Mesendoderm (in vitro differentiated cells): ENCODE data around the gene ERCC2.

Experiments used
- DNase-seq: peaks from one replicate; pipeline ENCODE4 v3.0.0; 2013
- H2AK5ac ChIP-seq: 2 replicates; pipeline ENCODE4 v1.6.1; 2013; ENCODE audit warnings: low read length, inconsistent platforms
- H2BK120ac ChIP-seq: 2 replicates; pipeline ENCODE4 v1.6.1; 2013; ENCODE audit warnings: low read depth, mild to moderate bottlenecking, low read length, moderate library complexity, mixed read lengths
- H2BK15ac ChIP-seq: replicated peaks from 2 replicates; pipeline ENCODE4 v1.6.1; 2013; ENCODE audit warnings: low read depth, mild to moderate bottlenecking, moderate library complexity
- H2BK5ac ChIP-seq: 2 replicates; pipeline ENCODE4 v1.6.1; 2013; ENCODE audit warnings: low read length, inconsistent platforms
- H3K18ac ChIP-seq: 2 replicates; pipeline ENCODE4 v1.6.1; 2013; ENCODE audit warnings: mild to moderate bottlenecking, low read length, mixed read lengths
- H3K23ac ChIP-seq: one replicate; pipeline ENCODE4 v1.6.1; 2013; ENCODE audit warnings: low read length
- H3K27ac ChIP-seq: 2 replicates; pipeline ENCODE4 v1.5.1; 2013; ENCODE audit warnings: low read depth, mild to moderate bottlenecking, inconsistent platforms, low read length, moderate library complexity
- H3K27me3 ChIP-seq: 2 replicates; pipeline ENCODE4 v1.6.1; 2013; ENCODE audit warnings: low read length, control low read depth, mild to moderate bottlenecking, inconsistent platforms; ENCODE audit not compliant: insufficient read depth, poor library complexity
- H3K36me3 ChIP-seq: 2 replicates; pipeline ENCODE4 v1.6.1; 2013; ENCODE audit warnings: low read length, inconsistent platforms; ENCODE audit not compliant: control insufficient read depth, insufficient read depth
- H3K4ac ChIP-seq: one replicate; pipeline ENCODE4 v1.6.1; 2013; ENCODE audit warnings: low read depth, mild to moderate bottlenecking, low read length, moderate library complexity
- H3K4me1 ChIP-seq: 2 replicates; pipeline ENCODE4 v1.6.1; 2013; ENCODE audit warnings: low read depth, low read length, inconsistent platforms; ENCODE audit not compliant: control insufficient read depth
- H3K4me2 ChIP-seq: 2 replicates; pipeline ENCODE4 v1.6.1; 2013; ENCODE audit warnings: low read length
- H3K4me3 ChIP-seq: 2 replicates; pipeline ENCODE4 v1.5.1; 2013; ENCODE audit warnings: mild to moderate bottlenecking, low read length
- H3K56ac ChIP-seq: one replicate; pipeline ENCODE4 v1.6.1; 2013; ENCODE audit warnings: low read length
- H3K79me1 ChIP-seq: 2 replicates; pipeline ENCODE4 v1.6.1; 2013; ENCODE audit warnings: low read length, inconsistent platforms
- H3K79me2 ChIP-seq: 2 replicates; pipeline ENCODE4 v1.6.1; 2013; ENCODE audit warnings: mild to moderate bottlenecking, low read length; ENCODE audit not compliant: control insufficient read depth, insufficient read depth
- H3K9ac ChIP-seq: 2 replicates; pipeline ENCODE4 v1.6.1; 2013; ENCODE audit warnings: low read length, inconsistent platforms
- H4K5ac ChIP-seq: one replicate; pipeline ENCODE4 v1.6.1; 2013; ENCODE audit warnings: low read length
- H4K8ac ChIP-seq: one replicate; pipeline ENCODE4 v1.6.1; 2013; ENCODE audit warnings: low read depth, mild to moderate bottlenecking, control low read depth, low read length, moderate library complexity
- WGBS: extraction: QIAGEN DNeasy Blood & Tissue Kit; methylation state at CpG from one replicate; pipeline ENCODE4 v1.1.7; 2013; ENCODE audit warnings: low lambda C conversion rate, missing lambda C conversion rate; ENCODE audit not compliant: insufficient coverage; ENCODE audit errors: extremely low coverage; 5-methylcytosine and 5-hydroxymethylcytosine counted together

Gene ERCC2

DNA sequence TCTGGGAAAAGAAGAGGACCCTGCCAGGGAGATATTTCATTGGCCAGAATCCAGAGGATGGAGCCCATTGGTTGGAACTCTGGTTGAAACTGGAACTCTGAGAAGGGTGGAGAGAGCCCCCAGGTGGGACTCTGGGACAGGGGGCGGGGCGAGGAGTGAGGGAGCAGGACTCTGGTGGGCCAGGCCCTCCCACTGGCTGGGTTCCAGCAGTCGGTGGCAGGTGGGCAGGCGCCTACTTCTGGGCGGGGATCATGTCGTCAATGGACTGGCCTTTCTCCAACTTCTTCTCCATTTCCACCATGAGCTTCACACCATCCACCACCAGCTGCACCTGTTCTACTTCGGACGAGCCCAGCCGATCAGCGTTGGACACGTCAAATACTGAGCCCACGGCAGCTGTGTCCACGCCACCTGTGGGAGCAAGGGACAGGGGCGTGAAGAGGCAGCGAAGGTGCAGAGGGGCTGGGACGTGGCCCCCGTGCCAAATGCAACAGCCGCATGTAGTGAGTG lies 63.8 kb downstream of the ERCC2 start:
- H2BK5ac ChIP-seq, result no peak overlapping the region
- peak; percentile 44 for DNase-seq
- no CpG with 5 or more reads among the region's 18 CpGs for WGBS
- no peak overlapping the region for H3K9ac ChIP-seq
- no peak overlapping the region for H3K4ac ChIP-seq
- H4K5ac ChIP-seq, result no peak overlapping the region
- no peak overlapping the region for H3K4me2 ChIP-seq
- no peaks in the 10 kb centered on the region for H3K27me3 ChIP-seq
- no peak overlapping the region for H4K8ac ChIP-seq
- H3K36me3 ChIP-seq, result no peaks in the 10 kb centered on the region
- no peak overlapping the region for H2AK5ac ChIP-seq
- H2BK15ac ChIP-seq, result no peak overlapping the region
- no peak overlapping the region for H3K4me3 ChIP-seq
- H3K4me1 ChIP-seq, result no peaks in the 10 kb centered on the region
- H2BK120ac ChIP-seq, result no peak overlapping the region
- no peak overlapping the region for H3K56ac ChIP-seq
- H3K23ac ChIP-seq, result no peak overlapping the region
- no peak overlapping the region for H3K27ac ChIP-seq
- no peaks in the 10 kb centered on the region for H3K79me2 ChIP-seq
- no peak overlapping the region for H3K18ac ChIP-seq
- H3K79me1 ChIP-seq, result no peaks in the 10 kb centered on the region

DNA sequence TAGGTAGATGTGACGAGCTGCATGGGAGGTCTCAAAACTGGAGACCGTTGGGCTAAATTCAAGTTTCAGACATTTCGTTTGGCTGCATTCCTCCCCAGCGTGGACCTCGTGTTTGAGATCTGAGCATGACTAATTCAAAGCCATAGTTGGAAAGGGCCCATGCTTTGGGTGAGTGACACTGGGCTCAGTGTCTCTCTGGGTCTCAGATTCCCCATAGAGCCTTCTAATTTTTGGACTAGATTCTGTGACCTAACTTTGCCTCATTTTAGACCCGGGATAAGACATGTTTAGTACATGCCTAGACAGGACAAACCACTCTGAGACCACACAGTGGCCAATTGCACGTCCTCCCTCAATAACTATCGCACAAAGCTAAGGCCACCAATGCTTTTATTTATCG lies 64.3 kb downstream of the ERCC2 start:
- H2BK120ac ChIP-seq, result no peak overlapping the region
- H2BK5ac ChIP-seq, result no peak overlapping the region
- no peak overlapping the region for H3K4me2 ChIP-seq
- no peak overlapping the region for H3K27ac ChIP-seq
- no peak overlapping the region for H4K8ac ChIP-seq
- H2BK15ac ChIP-seq, result no peak overlapping the region
- no peak overlapping the region for H2AK5ac ChIP-seq
- H3K9ac ChIP-seq, result no peak overlapping the region
- no peaks in the 10 kb centered on the region for H3K79me1 ChIP-seq
- no peak overlapping the region for H4K5ac ChIP-seq
- no peak overlapping the region for H3K4me3 ChIP-seq
- no peak overlapping the region for H3K18ac ChIP-seq
- DNase-seq, result no peak
- no peaks in the 10 kb centered on the region for H3K4me1 ChIP-seq
- WGBS, result no CpG with 5 or more reads among the region's 9 CpGs
- H3K56ac ChIP-seq, result no peak overlapping the region
- no peak overlapping the region for H3K4ac ChIP-seq
- H3K23ac ChIP-seq, result no peak overlapping the region
- H3K27me3 ChIP-seq, result no peaks in the 10 kb centered on the region
- H3K36me3 ChIP-seq, result no peaks in the 10 kb centered on the region
- no peaks in the 10 kb centered on the region for H3K79me2 ChIP-seq

DNA sequence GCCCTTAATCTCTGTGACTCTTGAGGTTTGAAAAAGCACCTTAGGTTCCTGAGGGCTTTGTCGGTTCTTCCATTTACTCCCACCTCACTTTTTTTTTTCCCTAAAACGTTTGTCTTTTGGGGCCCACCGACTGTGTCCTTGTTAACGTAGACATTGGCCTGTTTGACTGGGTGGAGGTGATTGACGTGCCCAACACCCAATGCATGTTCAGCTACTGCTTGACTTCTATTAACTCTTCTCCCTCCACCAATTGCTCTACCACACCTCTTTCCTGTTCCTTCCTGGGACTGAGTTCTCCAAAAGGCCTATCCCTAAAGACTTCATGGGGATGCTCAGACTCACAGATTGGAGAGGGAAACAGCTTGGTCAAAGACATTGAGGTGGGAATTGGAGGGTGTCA lies 65.0 kb downstream of the ERCC2 start:
- Histone ChIP-seq H3K4me2 (no peak overlapping the region), H3K36me3 (no peaks in the 10 kb centered on the region), H3K79me1 (no peaks in the 10 kb centered on the region), H4K8ac (no peak overlapping the region), H3K27ac (no peak overlapping the region), H2BK15ac (no peak overlapping the region), H3K18ac (no peak overlapping the region), H3K9ac (no peak overlapping the region), H2BK5ac (no peak overlapping the region), H3K79me2 (no peaks in the 10 kb centered on the region), H3K27me3 (no peaks in the 10 kb centered on the region), H3K4ac (no peak overlapping the region), H3K23ac (no peak overlapping the region), H2AK5ac (no peak overlapping the region), H3K4me1 (no peaks in the 10 kb centered on the region), H3K56ac (no peak overlapping the region), H2BK120ac (no peak overlapping the region), H4K5ac (no peak overlapping the region), H3K4me3 (no peak overlapping the region)
- no CpG with 5 or more reads among the region's 5 CpGs for WGBS
- peak; percentile 61 for DNase-seq

DNA sequence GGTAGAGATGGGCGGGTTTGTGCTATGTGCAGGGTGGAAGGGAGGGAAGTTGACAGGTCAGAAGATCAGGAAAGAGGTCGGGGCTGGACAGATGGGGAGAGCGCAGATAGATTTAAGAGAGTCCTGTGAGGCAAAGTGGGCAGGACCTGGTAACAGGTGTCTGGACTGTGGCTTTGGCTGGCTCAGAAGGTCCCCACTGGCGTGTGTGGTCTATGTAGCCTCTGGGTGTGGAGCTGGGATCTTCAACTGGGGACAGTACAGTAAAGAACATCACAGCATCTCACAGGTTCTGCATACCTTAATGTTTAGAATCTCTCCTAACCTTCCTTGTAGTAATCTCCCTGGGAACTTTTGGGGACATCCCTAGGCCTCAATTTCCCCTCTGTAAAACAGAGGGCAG lies 65.4 kb downstream of the ERCC2 start:
- no peak overlapping the region for H3K4me3 ChIP-seq
- H3K4me2 ChIP-seq, result no peak overlapping the region
- H2AK5ac ChIP-seq, result no peak overlapping the region
- H2BK15ac ChIP-seq, result no peak overlapping the region
- H3K18ac ChIP-seq, result no peak overlapping the region
- no peak overlapping the region for H3K23ac ChIP-seq
- H2BK5ac ChIP-seq, result no peak overlapping the region
- DNase-seq, result no peak
- H3K4me1 ChIP-seq, result no peaks in the 10 kb centered on the region
- H3K56ac ChIP-seq, result no peak overlapping the region
- H3K27me3 ChIP-seq, result no peaks in the 10 kb centered on the region
- H4K5ac ChIP-seq, result no peak overlapping the region
- no peak overlapping the region for H2BK120ac ChIP-seq
- H3K79me1 ChIP-seq, result no peaks in the 10 kb centered on the region
- no peak overlapping the region for H3K4ac ChIP-seq
- no peak overlapping the region for H3K9ac ChIP-seq
- no peaks in the 10 kb centered on the region for H3K79me2 ChIP-seq
- H3K36me3 ChIP-seq, result no peaks in the 10 kb centered on the region
- no peak overlapping the region for H4K8ac ChIP-seq
- H3K27ac ChIP-seq, result no peak overlapping the region
- no CpG with 5 or more reads among the region's 4 CpGs for WGBS

DNA sequence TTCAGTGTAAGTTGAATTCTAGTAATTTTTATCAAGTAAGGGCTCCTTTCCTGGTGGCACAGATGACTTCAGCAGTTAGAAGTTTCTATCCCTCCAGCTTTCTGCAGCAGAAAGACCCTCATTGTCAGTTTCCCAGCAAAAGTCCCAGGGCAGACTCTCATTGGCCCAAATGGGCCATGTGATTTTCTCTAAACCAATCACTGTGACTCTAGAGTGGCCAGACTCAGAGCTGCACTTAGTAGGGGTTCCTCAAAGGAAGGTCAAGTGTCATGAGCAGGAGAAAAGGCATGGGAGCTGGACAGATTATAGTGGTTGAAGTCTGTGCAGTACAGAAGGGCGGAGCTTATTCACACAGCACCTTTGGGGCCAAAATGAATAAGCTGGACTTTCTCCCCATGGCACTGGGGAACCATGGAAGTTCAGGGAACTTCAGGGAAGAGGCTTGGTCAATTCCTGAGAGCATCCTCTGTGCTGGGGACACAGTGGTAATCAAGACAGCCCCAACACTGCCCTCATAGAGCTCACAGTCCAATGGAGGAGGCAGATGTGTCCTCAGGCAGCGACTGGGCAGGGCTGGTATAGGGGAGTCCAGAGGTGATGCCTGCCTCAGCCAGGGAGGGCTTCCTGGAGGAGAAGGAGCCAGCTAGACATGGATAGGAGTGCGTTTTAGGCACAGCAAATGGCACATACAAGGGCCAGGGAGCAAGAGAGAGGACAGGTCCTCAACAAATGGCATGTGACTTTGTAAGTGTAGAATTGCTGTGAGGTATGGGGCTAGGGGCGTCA lies 66.0 kb downstream of the ERCC2 start:
- Histone ChIP-seq H4K8ac (no peak overlapping the region), H4K5ac (no peak overlapping the region), H3K79me2 (no peaks in the 10 kb centered on the region), H3K4ac (no peak overlapping the region), H2BK15ac (no peak overlapping the region), H3K23ac (no peak overlapping the region), H3K9ac (no peak overlapping the region), H2AK5ac (no peak overlapping the region), H3K27me3 (no peaks in the 10 kb centered on the region), H3K56ac (no peak overlapping the region), H3K4me1 (no peaks in the 10 kb centered on the region), H3K18ac (no peak overlapping the region), H2BK5ac (no peak overlapping the region), H3K27ac (no peak overlapping the region), H3K4me2 (no peak overlapping the region), H3K79me1 (no peaks in the 10 kb centered on the region), H3K36me3 (peaks cover 2% of the 10 kb centered on the region), H3K4me3 (no peak overlapping the region), H2BK120ac (no peak overlapping the region)
- no CpG with 5 or more reads among the region's 4 CpGs for WGBS
- no peak for DNase-seq
